ENCODE data around the gene MAD1L1. TPM values are rescaled to one million over a fixed set of nuclear protein-coding genes. Genes with fewer than 3 reads are reported as not detected.

Gene MAD1L1
- total and polyA plus RNA-seq, 11 donors: 11.1 to 29.7 (median 20.9) TPM

- Histone ChIP-seq H3K4me3 (no peak overlapping the region), H3K4me1 (no peaks in the 10 kb centered on the region), H3K36me3 (peaks cover 0 to 11% (median 0%) of the 10 kb centered on the region in 9 donors), H3K27ac (no peak overlapping the region), H3K27me3 (no peaks in the 10 kb centered on the region), H3K9me3 (peaks cover 0 to 16% (median 0%) of the 10 kb centered on the region in 12 donors)
- intact Hi-C loops (cut with DNase I): no loop called here
- ATAC-seq (no peak), DNase-seq (no peak)
- TF ChIP-seq, protein P1, sequence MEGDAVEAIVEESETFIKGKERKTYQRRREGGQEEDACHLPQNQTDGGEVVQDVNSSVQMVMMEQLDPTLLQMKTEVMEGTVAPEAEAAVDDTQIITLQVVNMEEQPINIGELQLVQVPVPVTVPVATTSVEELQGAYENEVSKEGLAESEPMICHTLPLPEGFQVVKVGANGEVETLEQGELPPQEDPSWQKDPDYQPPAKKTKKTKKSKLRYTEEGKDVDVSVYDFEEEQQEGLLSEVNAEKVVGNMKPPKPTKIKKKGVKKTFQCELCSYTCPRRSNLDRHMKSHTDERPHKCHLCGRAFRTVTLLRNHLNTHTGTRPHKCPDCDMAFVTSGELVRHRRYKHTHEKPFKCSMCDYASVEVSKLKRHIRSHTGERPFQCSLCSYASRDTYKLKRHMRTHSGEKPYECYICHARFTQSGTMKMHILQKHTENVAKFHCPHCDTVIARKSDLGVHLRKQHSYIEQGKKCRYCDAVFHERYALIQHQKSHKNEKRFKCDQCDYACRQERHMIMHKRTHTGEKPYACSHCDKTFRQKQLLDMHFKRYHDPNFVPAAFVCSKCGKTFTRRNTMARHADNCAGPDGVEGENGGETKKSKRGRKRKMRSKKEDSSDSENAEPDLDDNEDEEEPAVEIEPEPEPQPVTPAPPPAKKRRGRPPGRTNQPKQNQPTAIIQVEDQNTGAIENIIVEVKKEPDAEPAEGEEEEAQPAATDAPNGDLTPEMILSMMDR (IDR thresholded peaks at IDR 0.05): no peak
- TF ChIP-seq POLR2A (IDR thresholded peaks at IDR 0.05): no peak
- 89 to 96% (median 94%) methylated on average over 8 of the region's 8 CpGs for WGBS, 4 donors
Measured at GRCh38 chr7:2185715-2186114, 47.0 kb downstream of the MAD1L1 start.

DNA sequence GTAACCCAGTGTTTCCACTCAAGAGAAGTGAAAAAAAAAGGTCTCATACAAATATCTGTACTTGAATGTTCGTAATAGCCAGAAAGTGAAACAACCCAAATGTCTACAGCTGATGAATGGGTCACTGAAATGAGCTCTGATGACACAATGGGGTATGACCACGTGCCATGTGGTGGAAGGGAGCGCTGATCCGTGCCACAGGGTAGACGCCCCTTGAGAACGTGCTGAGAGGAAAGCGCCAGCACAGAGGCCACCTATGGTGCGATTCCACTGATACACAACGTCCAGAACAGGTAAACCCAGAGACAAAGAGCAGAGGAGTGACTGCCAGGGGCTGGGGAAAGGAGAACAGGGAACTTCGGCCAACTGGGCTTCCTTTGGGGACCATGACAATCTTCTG is 50.3 kb downstream of the MAD1L1 start:
- intact Hi-C loops (cut with DNase I): no loop called here
- WGBS, 4 donors: 97 to 98% (median 97%) methylated on average over 10 of the region's 10 CpGs
- Histone ChIP-seq H3K27ac (no peak overlapping the region), H3K4me1 (no peaks in the 10 kb centered on the region), H3K4me3 (no peak overlapping the region), H3K27me3 (no peaks in the 10 kb centered on the region), H3K9me3 (no peaks in the 10 kb centered on the region), H3K36me3 (peaks cover 0 to 20% (median 0%) of the 10 kb centered on the region in 9 donors)
- DNase-seq (no peak), ATAC-seq (no peak)
- no peak for TF ChIP-seq POLR2A (IDR thresholded peaks at IDR 0.05)
- TF ChIP-seq, protein P1 (IDR thresholded peaks at IDR 0.05): no peak

DNA sequence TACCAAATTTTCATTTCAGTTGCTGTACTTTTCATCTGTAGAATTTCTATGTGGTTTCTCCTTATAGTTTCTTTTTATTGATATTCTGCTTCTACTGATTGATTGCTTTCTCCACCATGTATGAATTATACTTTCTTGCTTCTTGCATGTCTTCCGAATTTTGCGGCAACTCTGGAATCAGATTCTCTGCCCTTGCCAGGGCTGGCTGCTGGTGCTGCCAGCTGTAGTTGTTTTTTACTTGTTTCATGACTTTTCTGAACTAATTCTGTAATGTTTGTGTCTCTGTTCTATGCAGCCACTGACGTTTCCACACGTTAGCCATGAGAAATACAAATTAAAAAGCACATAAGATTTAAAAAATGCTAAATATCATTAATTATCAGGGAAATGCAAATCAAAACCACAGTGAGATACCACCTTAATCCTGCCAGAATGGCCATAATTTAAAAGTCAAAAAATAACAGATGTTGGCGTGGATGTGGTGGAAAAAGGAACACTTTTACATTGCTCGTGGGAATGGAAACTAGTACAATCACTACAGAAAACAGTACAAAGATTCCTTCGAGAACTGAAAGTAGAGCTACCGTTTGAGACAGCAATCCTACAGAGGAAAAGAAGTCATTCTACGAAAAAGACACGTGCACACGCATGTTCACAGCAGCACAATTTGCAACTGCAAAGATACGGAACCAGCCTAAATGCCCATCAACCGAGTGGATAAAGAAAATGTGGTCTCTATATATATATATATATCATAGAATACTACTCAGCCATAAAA is 51.5 kb downstream of the MAD1L1 start:
- DNase-seq: no peak

GRCh38 chr7:2180081-2180480 is 52.7 kb downstream of the MAD1L1 start:
- TF ChIP-seq, protein P1 (IDR thresholded peaks at IDR 0.05): no peak
- no peak for TF ChIP-seq POLR2A (IDR thresholded peaks at IDR 0.05)
- Histone ChIP-seq H3K36me3 (peaks cover 0 to 16% (median 0%) of the 10 kb centered on the region in 9 donors), H3K4me3 (no peak overlapping the region), H3K9me3 (no peaks in the 10 kb centered on the region), H3K27ac (no peak overlapping the region), H3K27me3 (no peaks in the 10 kb centered on the region), H3K4me1 (peaks cover 0 to 14% (median 10%) of the 10 kb centered on the region in 12 donors)
- WGBS, 4 donors: 89 to 94% (median 92%) methylated on average over 8 of the region's 8 CpGs
- intact Hi-C loops (cut with DNase I): no loop called here
- ATAC-seq (no peak), DNase-seq (no peak)

More for the DNA sequence above, 51.5 kb downstream of the MAD1L1 start:
- Histone ChIP-seq H3K9me3 (no peaks in the 10 kb centered on the region), H3K4me3 (no peak overlapping the region), H3K36me3 (peaks cover 0 to 20% (median 0%) of the 10 kb centered on the region in 9 donors), H3K4me1 (peaks cover 0 to 4% (median 0%) of the 10 kb centered on the region in 12 donors), H3K27ac (no peak overlapping the region), H3K27me3 (no peaks in the 10 kb centered on the region)
- no peak for TF ChIP-seq POLR2A (IDR thresholded peaks at IDR 0.05)
- TF ChIP-seq, protein P1 (IDR thresholded peaks at IDR 0.05): no peak
- WGBS, 4 donors: 89 to 97% (median 96%) methylated on average over 13 of the region's 13 CpGs
- intact Hi-C loops (cut with DNase I): no loop called here
- no peak for ATAC-seq
